NCI-H1436 (cell line): ENCODE measurements around the gene HBS1L.
A peak's percentile ranks its signal among the peaks of the same experiment; 100 is the strongest.

Experiments
- DNase-seq: peaks from one replicate; lab custom pipeline; 2025; lab: John Stamatoyannopoulos, UW

HBS1L gene

GRCh38 chr6:135054569-135055498 is at the start of gene HBS1L:
Gene HBS1L (minus strand): TSS chr6:135054822. CDS start chr6:135054691, 131 bp downstream.
- DNase-seq: peak; percentile 97

GRCh38 chr6:135104199-135104598 is 49.6 kb upstream of the HBS1L start:
- DNase-seq: no peak

DNA sequence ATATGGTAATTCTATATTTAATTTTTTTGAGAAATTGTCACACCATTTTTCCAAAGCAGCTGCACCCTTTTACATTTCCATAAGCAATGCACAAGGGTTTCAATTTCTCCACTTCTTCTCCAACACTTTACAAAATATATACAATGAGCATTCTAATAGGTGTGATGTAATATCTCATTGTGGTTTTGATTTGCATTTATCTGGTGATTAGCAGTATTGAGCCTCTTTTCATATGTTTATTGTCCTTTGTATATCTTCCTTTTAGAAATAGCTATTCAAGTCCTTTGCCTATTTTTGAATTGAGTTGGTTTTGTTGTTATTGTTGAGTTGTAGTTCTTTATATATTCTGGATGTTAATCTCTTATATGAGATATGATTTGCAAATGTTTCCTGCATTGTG is 47.6 kb upstream of the HBS1L start:
- no peak for DNase-seq

DNA sequence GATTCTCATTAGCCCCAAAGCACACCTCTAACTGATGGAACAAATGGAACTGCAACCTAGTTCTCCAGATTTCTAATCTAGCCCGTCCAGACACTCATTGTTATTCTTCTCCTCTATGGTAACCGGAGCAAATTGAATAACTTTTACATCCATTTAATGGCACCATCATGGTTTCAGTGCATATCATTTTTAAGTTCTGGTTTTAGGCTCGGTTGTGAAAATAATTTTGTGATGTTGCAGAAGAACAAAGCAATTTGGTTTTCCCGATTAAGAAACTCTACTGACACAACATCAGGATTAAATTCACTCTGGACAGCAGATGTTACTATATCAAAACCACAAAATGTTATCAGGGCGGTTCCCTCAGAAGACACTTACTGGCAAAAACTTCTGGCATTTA is 42.5 kb upstream of the HBS1L start:
- no peak for DNase-seq

- DNase-seq: no peak
Measured at GRCh38 chr6:135096403-135097130, 41.9 kb upstream of the HBS1L start.

GRCh38 chr6:135095716-135096115 is 41.1 kb upstream of the HBS1L start:
- no peak for DNase-seq

- no peak for DNase-seq
Measured at GRCh38 chr6:135094403-135094821, 39.8 kb upstream of the HBS1L start.

- DNase-seq: no peak
Measured at GRCh38 chr6:135093578-135093977, 39.0 kb upstream of the HBS1L start.

DNA sequence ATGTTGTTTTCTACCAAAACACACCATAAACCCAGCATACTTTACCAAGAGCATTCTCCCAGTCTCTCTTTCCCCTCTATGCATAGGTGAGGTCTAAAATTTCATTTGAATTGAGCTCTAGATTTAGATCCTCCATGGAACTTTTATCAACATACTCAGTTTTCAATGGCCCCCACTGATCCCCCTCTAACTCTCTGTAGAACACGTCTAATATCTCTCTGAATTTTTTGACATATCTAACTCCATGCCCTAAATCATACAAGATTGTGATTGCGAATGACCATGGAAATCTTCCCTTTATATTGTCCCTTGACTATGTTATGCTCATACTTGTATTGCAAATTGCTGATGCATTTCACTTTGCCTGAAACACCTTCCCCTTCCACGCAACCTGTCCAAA is 38.1 kb upstream of the HBS1L start:
- DNase-seq: no peak

DNA sequence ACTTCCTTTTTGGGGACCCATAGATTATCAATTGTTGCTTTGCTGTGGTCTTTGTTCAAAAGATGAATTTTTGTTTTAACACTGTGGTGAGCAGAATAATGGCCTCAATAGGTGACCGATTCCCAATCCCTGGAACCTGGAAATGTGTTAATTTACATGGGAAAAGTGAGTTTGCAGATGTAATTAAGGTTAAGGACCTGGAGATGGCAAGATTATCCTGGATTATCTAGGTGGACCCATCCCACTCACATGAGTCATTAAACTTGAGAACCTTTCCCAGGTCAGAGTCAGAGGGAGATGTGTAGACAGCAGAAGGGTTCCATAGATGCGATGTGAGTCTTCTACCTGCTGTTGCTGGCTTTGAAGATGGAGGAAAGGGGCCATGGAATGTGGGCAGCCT is 36.2 kb upstream of the HBS1L start:
- DNase-seq: no peak

DNA sequence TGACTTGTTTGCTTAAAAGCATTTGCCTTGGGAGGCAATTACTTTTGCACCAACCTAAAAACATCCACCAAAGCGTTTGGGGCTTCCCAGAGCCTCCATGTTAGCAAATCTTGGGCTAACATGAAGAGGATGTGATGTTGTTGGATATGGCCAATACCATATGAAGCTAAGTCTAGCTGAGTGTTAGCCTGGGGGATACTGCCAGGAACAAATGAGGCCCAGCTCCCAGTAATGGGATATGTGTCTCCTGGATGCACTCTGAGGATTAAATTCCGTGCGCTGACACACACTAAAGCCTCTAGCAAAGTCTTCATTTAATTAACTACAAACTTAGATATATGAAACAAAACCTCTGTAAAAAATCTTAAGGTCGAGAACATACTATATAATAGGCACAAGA is 35.3 kb upstream of the HBS1L start:
- no peak for DNase-seq

- DNase-seq: peak; percentile 17
Measured at GRCh38 chr6:135088818-135089809, 34.5 kb upstream of the HBS1L start.

DNA sequence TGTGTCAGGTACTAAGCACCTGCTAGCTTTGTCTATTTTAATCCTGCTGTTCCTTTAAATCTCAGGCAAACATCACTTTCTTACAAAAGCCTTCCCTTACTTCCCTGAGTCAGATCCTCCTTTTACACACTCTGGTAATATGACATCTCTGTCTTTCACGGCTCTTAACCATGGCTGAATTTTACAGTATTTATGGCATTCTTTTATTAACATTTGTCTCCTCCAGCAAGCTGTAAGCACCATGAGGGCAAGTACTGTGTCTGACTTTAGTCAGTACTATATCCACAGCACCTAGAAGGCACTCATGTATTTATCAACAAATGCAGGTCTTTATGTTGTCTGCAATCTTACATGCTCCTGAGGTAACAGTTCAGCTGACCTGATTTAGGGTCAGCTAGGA is 33.7 kb upstream of the HBS1L start:
- no peak for DNase-seq

- DNase-seq: no peak
Measured at GRCh38 chr6:135087803-135088202, 33.2 kb upstream of the HBS1L start.

GRCh38 chr6:135087403-135087802 is 32.8 kb upstream of the HBS1L start:
- DNase-seq: no peak

GRCh38 chr6:135086414-135086764 is 31.8 kb upstream of the HBS1L start:
- DNase-seq: no peak

- no peak for DNase-seq
Measured at GRCh38 chr6:135085700-135086413, 31.2 kb upstream of the HBS1L start.

DNA sequence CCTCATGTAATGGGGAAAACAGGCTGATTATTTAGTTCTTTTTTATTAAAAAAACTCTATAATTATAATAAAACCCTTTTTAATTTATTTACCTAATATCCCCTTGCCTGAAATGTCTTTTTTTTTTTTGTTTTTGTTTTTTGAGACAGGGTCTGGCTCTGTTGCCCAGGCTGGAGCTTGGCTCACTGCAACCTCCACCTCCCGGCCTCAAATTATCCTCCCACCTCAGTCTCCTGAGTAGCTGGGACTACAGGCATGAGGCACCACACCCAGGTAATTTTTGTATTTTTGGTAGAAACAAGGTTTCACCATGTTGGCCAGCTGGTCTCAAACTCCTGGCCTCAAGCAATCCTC is 30.3 kb upstream of the HBS1L start:
- no peak for DNase-seq

- DNase-seq: no peak
Measured at GRCh38 chr6:135084001-135084915, 29.6 kb upstream of the HBS1L start.

GRCh38 chr6:135081966-135082365 is 27.3 kb upstream of the HBS1L start:
- DNase-seq: no peak
